Measurements from ENCODE around the gene PACSIN2.
A peak's percentile ranks its signal among the peaks of the same experiment; 100 is the strongest.

The PACSIN2 gene

GRCh38 chr22:42905217-42905616 is 109.7 kb downstream of the PACSIN2 start:
- peak; percentile 15 for DNase-seq (ENCODE audit: low spot score)

GRCh38 chr22:42904050-42904449 is 110.9 kb downstream of the PACSIN2 start:
- no peak for DNase-seq (ENCODE audit: low spot score)

- no peak for DNase-seq (ENCODE audit: low spot score)
Observed at GRCh38 chr22:42902875-42903510, 112.0 kb downstream of the PACSIN2 start.

- no peak for DNase-seq (ENCODE audit: low spot score)
Observed at GRCh38 chr22:42901790-42902508, 113.0 kb downstream of the PACSIN2 start.

- no peak for DNase-seq (ENCODE audit: low spot score)
Observed at GRCh38 chr22:42897960-42898359, 117.0 kb downstream of the PACSIN2 start.

GRCh38 chr22:42895541-42895981 is 119.4 kb downstream of the PACSIN2 start:
- DNase-seq (ENCODE audit: low spot score): no peak

- DNase-seq (ENCODE audit: low spot score): peak; percentile 40
Observed at GRCh38 chr22:42895087-42895486, 119.9 kb downstream of the PACSIN2 start.

GRCh38 chr22:42893371-42894150 is 121.4 kb downstream of the PACSIN2 start:
- peak; percentile 10 for DNase-seq (ENCODE audit: low spot score)

- DNase-seq (ENCODE audit: low spot score): no peak
Observed at GRCh38 chr22:42892571-42893316, 122.2 kb downstream of the PACSIN2 start.

GRCh38 chr22:42892156-42892555 is 122.8 kb downstream of the PACSIN2 start:
- DNase-seq (ENCODE audit: low spot score): peak; percentile 4

- DNase-seq (ENCODE audit: low spot score): no peak
Observed at GRCh38 chr22:42891696-42892095, 123.3 kb downstream of the PACSIN2 start.

- no peak for DNase-seq (ENCODE audit: low spot score)
Observed at GRCh38 chr22:42891008-42891407, 123.9 kb downstream of the PACSIN2 start.

GRCh38 chr22:42889304-42889703 is 125.6 kb downstream of the PACSIN2 start:
- no peak for DNase-seq (ENCODE audit: low spot score)

GRCh38 chr22:42887523-42888507 is 127.1 kb downstream of the PACSIN2 start:
- no peak for DNase-seq (ENCODE audit: low spot score)

- DNase-seq (ENCODE audit: low spot score): no peak
Observed at GRCh38 chr22:42887120-42887519, 127.8 kb downstream of the PACSIN2 start.

- no peak for DNase-seq (ENCODE audit: low spot score)
Observed at GRCh38 chr22:42885446-42885845, 129.5 kb downstream of the PACSIN2 start.

GRCh38 chr22:42884616-42885375 is 130.2 kb downstream of the PACSIN2 start:
- DNase-seq (ENCODE audit: low spot score): no peak

- no peak for DNase-seq (ENCODE audit: low spot score)
Observed at GRCh38 chr22:42883970-42884369, 131.0 kb downstream of the PACSIN2 start.

GRCh38 chr22:42883121-42883520 is 131.8 kb downstream of the PACSIN2 start:
- no peak for DNase-seq (ENCODE audit: low spot score)

GRCh38 chr22:42881982-42882656 is 132.8 kb downstream of the PACSIN2 start:
- no peak for DNase-seq (ENCODE audit: low spot score)
